GM15510 (cell line): Measurements from ENCODE around the gene PTPRM.

Source experiments
- POLR2A ChIP-seq: IDR thresholded peaks from 3 replicates; pipeline ENCODE4 v1.6.1; 2011; ENCODE audit warnings: borderline replicate concordance; ENCODE audit not compliant: insufficient read length; ENCODE audit errors: extremely low read depth

Gene PTPRM

DNA sequence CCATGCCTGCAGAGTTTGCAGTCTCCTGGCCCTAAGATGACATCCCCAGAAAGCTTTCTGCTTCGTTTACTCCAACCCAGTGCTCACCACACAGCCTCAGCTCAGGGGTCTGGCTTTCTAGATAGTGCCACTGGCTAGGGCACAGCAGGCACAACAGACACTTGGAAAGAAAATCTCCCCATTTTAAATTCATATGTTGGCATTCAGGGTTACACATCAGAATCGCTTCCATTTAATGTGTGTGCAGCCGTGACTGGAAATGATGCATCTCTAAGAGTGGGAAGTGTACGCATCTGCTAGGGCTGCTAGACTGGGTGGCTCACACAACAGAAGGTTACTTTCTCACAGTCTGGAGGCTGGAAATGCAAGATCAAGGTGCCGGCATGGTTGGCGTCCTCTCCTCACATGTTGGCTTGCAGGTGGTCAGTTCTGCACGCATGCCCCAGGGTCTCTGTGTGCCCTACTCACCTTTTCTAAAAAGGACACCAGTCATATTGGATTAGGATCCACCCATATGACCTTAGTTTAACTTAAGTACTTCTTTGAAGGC is 712.7 kb downstream of the PTPRM start:
- TF ChIP-seq POLR2A: no peak

DNA sequence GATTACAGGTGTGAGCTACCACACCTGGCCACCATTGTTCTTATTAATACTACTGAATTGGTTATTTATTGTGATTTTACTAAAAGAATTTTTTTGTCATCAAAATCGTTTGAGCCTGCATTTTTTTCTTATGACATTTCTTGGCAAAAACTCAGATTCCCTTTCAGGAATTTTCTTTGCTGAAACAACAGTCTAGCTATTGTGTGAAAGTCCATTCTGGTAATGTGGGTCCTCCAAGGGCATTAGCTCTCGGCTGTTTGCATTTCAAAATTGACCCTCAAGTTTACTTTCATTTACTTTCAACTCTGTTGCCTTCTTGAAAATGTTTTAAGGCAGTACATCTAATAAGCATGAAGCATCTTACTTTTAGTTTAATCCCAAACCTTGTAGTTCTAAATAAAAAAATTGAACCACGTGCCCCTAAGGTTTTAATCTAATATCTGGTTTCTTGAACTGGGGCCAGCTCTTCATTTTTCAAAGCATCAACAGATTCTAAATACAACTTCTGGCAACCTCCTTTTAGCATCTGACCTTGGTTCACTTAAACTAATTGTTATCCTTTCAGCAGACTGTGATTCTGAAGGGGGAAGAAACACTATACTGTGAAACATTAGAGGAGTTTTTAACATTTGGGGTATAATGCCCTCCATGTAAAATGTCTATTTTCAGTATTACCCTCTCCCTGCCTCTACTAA is 716.9 kb downstream of the PTPRM start:
- TF ChIP-seq POLR2A: no peak

DNA sequence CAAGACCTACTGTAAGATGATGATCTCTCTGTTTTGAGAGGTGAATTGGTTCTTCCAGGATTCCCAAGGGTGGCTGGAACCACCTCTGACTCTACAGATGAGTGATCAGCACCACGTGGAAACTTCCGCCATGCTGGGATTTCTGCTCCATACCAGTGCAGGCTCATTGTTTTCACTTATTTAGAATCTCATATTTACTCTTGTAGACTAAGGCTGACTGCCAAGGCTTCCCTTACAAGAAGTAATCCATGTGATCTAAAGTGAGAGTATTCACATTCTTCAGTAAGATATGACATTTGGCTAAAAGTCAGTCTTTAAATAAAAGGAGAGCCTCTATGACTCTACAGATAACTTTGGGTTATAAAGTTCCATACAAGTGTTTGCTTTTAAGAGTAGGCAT is 719.2 kb downstream of the PTPRM start:
- TF ChIP-seq POLR2A: no peak

DNA sequence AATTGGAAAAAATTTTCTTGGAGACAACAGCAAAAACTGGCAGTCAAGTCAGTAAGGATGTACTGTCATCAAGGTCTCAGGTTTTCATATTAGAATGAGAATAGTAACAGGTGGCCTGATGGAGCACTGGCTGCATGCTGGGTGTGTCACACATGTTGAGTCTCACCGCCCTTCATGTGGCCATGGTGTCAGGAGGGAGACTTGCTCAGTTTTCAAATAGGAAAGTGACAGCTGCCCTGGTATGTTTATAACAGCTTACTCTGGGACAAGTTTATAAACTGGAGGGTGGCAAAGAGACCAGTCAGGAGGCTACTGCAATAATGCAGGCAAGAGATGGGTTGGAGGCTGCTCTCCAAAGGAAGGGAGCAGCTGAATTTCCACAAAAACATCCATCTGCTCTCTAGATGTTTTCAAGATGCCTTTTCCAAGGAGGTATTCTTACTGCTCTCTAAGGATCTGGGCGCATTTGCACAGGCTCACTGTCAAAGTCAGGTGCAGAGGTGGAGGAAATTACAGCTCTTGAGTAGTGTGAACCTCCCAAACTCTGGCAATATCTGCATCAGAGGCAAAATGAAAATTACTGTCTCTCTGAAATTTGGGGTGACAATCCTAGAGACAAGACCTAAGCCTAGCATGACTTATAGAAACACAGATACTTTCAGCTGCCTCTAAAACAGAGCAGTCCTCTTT is 720.2 kb downstream of the PTPRM start:
- TF ChIP-seq POLR2A: no peak

DNA sequence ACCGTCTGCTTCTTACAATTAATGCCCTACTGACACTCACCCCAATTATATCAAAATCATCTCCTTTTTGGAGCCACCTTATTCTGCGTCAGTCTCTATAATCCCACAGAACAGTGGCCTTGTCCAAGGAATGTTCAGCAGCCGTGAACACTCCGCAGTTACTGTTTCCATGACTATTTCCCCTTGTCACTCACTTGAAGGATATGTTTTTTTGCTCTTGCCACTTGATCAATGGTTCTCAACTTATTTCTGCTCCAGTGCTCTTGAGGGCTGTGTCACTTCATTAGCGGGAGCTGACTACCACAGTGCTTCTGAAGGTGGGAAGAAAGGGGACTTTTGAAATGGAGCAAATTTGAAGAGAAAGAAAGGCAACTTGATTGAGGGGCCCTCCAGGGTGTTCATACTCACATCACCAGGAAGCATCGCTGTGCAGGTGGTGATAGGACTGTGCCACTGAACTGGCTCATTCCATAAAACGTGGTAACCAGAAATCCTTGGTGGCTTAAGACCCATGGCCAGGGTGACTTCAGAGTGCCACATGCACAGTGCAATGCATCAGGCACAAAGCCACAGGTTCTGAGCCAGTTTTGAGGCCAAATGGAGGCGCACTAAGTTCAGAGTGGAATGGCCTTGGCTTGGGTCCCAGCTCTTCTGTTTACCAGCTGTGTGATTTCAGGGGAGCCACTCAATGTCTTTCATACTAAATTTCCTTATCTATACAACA is 721.5 kb downstream of the PTPRM start:
- no peak for TF ChIP-seq POLR2A

DNA sequence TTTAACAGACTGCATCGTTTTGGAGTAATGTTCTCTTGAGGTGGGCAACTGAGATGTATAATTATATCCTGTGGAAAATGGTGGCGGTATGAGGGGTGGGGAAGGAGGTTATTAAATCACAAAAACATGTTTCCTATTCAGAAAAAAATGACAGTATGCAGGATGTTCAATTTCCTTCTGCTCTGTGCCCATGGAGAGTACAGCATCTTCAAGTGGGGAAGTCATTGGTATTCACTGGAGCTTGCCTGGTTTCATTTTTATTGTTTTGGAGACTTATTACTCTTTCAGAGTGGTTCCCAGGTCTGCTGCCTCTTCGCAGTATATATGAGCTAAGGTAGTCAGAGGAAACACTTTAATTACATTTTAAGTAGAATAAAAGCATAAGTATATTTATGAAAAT is 723.3 kb downstream of the PTPRM start:
- no peak for TF ChIP-seq POLR2A

DNA sequence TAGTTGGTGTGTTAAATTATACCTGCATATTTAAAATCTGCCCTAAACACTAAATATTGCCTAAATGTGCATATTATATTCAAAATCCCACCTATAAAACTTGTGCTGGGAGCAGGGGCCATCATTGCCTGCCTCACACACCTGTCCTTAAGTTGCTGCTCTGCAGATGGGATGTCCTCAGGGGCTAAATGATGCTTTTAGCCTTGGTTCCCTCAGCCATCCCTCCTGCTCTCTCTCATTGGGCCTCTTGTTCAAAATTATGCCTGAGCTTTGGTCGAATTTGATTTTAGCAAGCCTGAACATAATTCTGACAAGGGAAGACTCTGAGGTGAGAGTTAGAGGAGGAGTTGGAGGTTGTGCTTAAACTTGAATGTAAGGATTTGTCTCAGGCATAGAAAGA is 723.8 kb downstream of the PTPRM start:
- no peak for TF ChIP-seq POLR2A

DNA sequence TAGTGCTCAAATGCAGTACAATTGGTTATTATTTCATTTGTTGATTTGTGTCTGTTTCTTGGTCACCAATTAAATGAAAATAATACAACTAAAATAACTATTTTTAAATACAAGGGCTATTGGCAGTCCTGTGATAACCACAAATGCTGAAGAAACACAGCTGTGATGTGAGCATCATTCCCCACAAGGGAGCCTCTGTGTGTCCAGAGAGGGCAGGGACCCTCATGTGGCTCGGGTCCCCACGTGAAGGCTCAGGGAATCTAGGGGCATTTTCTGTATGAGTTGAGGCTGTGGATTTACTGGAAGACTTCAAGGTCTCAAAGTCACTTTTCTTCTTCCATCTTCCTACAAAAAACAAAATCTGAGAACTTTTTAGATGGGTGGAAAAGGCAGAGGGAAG is 726.1 kb downstream of the PTPRM start:
- no peak for TF ChIP-seq POLR2A

DNA sequence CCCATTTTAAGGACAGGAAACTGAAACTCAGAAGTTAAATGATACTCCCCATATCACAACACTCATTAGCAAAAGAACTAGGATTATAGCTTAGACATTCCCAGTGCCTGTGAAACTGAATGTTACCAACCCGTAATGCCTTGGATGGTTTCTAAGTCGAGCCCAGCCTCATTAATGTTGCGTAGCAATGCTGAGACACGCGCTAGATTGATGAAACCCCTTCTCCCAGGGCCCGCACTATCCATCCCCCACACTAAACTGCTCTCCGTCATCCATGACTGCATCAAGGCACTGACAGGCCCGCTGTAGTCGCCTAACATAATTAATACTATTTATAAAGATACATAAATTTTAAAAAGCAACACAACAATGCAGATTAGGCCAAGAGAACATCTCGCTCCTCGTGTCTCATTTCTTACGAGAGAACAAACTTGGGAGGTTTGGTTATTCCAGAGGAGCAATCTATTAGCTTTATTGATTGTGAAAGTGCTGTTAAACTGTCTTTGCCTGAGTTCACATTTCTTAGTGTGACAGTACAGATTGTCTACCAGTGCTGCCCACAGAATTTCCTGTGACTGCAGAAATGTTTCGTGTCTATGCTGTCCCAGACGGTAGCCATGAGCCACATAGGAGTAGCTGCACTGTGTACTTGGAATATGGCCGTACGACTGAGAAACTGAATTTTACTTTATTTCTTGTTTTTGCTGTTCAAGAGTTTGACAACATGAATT is 729.9 kb downstream of the PTPRM start:
- no peak for TF ChIP-seq POLR2A

DNA sequence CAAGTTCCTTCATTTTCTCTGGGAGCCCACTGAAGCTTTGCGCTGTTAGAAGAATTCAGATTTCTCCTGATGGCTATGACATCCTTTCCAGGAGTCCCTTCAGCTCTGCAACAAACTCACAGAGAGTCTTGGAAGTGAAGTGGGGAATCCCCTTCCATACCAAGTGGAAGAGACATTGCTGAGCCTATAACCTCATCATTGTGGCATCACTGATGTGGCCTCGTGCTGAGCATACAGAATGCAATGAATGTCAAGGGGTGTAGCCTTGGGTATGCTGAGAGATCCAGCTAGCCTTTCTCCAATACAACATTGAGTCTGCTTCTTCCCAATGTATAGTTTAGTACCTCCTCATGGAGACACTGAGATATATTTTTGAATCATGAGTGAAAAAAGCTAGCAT is 731.1 kb downstream of the PTPRM start:
- no peak for TF ChIP-seq POLR2A

DNA sequence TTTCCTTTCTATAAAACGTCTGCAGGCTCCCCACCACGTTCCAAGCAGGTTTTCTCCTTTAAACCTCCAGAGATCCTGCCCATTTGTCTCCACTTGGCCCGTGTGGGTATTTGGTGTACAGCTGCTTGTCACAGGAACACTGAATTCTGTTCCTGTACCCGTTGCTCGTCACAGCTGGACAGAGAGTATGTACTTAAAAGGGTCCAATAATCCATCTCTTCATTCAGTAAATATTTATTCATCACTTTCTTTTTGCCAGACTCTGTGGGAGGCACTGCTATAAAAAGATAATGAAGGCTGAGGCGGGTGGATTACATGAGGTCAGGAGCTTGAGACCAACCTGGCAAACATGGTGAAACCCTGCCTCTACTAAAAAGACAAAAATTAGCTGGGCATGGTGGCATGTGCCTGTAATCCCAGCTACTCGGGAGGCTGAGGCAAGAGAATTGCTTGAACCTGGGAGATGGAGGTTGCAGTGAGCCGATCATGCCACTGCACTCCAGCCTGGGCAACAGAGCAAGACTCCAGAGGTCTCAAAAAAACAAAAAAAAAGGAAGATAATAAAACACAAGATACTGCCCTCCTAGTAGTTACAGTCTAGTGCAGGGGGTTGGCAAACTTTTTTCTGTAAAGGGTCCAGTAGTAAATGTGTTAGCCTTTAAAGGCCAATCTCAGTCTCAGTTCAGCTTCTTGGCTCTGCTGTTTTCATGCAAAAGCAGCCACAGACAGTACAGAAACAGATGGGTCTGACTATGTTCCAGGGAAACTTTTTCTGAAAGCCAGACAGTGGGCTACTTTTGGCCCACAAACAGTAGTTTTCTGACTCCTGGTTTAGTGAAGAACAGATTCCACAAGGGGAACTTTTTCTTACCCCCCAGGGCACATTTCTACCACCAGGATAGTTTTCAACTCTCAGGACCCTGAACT is 732.2 kb downstream of the PTPRM start:
- TF ChIP-seq POLR2A: no peak

DNA sequence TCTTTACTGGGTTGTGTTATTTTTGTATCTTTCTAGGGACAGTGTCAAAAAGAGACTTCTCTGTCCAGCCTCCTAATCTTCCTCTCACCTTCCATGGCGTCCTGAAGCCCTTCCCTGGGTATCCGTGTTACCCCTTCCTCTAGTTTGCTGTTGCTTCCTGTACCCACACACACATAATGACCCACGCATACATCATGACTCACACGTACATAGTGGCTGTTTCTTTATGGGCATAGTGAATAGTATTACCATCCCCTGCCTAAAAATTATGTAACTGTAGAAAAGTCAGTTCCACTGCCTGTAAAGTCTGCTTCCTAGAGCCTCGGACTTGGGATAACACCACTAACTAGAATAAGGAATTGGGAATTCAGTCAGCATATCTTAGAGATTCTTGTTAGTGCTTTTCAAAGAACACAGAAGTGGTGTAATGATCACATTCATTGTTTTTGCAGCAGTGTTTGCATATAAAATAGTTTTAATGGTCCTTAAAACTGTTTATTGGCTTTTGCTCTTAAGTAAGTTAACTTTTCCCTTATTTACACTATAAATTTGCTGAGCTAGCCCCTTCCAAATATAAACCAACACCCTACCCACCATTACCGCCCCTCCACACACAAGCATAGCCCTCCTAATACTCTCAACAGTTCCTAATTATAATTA is 733.8 kb downstream of the PTPRM start:
- TF ChIP-seq POLR2A: no peak

DNA sequence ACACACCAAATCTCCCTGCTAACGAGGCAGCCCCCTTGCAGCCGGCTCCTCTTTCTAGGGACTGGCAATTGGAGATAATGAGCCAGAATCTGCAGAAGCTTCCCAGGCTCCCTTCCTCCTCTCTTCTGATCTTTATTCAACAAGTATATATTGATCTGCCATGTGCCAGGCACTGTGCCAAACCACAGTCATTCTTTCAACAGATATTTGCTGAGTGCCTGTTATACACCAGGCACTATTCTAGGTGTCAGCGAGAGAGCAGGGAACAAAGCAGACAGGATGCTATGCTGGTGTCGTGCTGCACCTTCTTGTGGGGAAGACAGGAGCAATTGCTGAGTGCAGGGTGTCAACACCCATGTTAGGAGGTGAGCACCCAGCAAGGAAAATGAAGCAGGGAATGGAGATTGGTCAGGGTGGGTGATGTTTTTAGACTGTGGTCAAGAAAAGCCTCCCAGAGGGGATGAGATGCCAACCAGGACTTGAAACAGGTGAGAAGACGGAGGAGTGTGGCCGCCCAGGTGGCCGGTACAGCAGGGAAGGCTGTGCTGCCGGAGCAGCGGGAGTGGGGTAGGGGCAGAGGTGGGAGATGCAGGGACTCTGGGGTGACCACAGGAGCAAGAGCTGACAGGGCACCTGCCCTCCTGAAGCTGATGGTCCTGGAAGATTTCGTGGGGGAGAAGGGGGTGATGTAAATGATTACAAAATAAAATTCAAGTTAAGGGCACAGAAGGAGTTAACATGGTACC is 734.5 kb downstream of the PTPRM start:
- no peak for TF ChIP-seq POLR2A
